Activated CD4-positive, alpha-beta memory T cell treated with anti-CD3 and anti-CD28 coated beads for 36 hours (primary cell): ENCODE data around the gene APBB1IP. TPM values are rescaled to one million over a fixed set of nuclear protein-coding genes. Genes with fewer than 3 reads are reported as not detected.

Experiments used
- CTCF ChIA-PET: fragments of 350-600 bp; sonication (Branson Sonifier 250); formaldehyde crosslinking; loops from one replicate; lab custom pipeline; 2021; ENCODE audit warnings: antibody characterized with exemption, inconsistent platforms; lab: Charles Lee
- POLR2A ChIA-PET: fragments of 350-600 bp; sonication (Branson Sonifier 250); formaldehyde crosslinking; loops from one replicate; lab custom pipeline; 2021; ENCODE audit warnings: antibody characterized with exemption; lab: Charles Lee
- DNase-seq: peaks from one replicate; pipeline ENCODE4 v3.0.0-alpha.2; 2020
- H3K27ac Mint-ChIP-seq: one replicate; pipeline ENCODE4 v1.8.0; 2021; ENCODE audit warnings: mixed read lengths
- H3K27me3 Mint-ChIP-seq: one replicate; pipeline ENCODE4 v1.8.0; 2021; ENCODE audit warnings: mixed read lengths
- H3K36me3 Mint-ChIP-seq: one replicate; pipeline ENCODE4 v1.8.0; 2021; ENCODE audit warnings: mixed read lengths
- H3K4me1 Mint-ChIP-seq: one replicate; pipeline ENCODE4 v1.8.0; 2021; ENCODE audit warnings: low read depth, mixed read lengths
- H3K4me3 Mint-ChIP-seq: one replicate; pipeline ENCODE4 v1.8.0; 2021; ENCODE audit warnings: mild to moderate bottlenecking, mixed read lengths
- H3K9me3 Mint-ChIP-seq: one replicate; pipeline ENCODE4 v1.8.0; 2021; ENCODE audit warnings: mixed read lengths
- intact Hi-C: fragments of 100-400 bp; cut with micrococcal nuclease; formaldehyde crosslinking; loops from one replicate; pipeline ENCODE4 v1.15.1; 2023
- total RNA-seq, 2 experiments: library from RNA; stranded (reverse); gene quantifications; one replicate each; pipeline ENCODE4 v1.2.3, GENCODE V29; 2021

APBB1IP gene
- total RNA-seq, 2 experiments from 2014 or later, result 50.1 to 52.1 TPM

DNA sequence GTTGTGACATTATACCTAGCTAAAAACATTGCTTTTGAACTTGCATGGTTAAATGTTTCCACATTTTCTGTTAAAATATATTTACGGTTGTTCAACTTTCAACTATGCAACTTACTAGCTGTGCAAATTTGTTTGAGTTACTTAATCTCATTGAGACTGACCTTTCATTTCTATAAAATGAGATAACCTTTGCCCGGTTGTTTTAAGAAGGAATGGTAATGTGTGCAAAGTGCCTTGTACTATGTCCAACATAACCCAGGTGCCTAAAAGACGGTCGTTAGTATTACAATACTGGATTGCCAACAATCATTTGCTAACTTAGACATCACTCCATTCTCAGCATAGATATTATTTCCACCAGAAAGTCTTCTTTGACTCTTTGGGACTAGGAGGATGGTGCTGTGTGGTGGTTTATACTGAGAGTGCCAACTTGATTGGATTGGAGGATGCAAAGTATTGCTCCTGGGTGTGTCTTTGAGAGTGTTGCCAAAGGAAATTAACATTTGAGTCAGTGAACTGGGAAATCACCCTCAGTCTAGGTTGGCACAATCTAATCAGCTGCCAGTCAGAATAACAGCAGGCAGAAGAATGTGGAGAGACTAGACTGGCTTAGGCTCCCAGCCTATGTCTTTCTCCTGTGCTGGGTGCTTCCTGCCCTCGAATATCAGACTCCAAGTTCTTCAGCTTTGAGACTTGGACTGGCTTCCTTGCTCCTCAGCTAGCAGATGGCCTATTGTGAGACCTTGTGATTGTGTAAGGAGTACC, 174.2 kb downstream of the APBB1IP start:
- H3K36me3 Mint-ChIP-seq, result no peaks in the 10 kb centered on the region
- DNase-seq, result no peak
- H3K9me3 Mint-ChIP-seq, result no peaks in the 10 kb centered on the region
- no peak overlapping the region for H3K27ac Mint-ChIP-seq
- POLR2A ChIA-PET, result no interaction called here
- CTCF ChIA-PET, result interaction anchor here (0.5 kb wide), 1 partner anchor 219 kb away, joined by 3 read pairs; no protein-coding TSS in a partner anchor
- no peak overlapping the region for H3K4me3 Mint-ChIP-seq
- H3K4me1 Mint-ChIP-seq, result no peaks in the 10 kb centered on the region
- H3K27me3 Mint-ChIP-seq, result peaks cover 12% of the 10 kb centered on the region
- intact Hi-C loops, result no loop called here

Other genes with a start within 250 kb of the APBB1IP start
- not detected for gene GAD2, start 221.6 kb upstream of the APBB1IP start, total RNA-seq